Renal pelvis (tissue), 4 donors: ENCODE results near the gene ADGRA3. TPM values are rescaled to one million over a fixed set of nuclear protein-coding genes. Genes with fewer than 3 reads are reported as not detected.
"Not testable (repeated sequence)": the region's sequence is repeated elsewhere in the genome, so short reads cannot be mapped to it uniquely, and the experiment has no call there.

Experiments used
- DNase-seq: peaks from one replicate; pipeline ENCODE4 v3.0.0-alpha.2; 2013
- polyA plus RNA-seq, 3 donors: library from polyadenylated mRNA; unstranded; fragments of 120-200 nt; gene quantifications; one replicate each; pipeline ENCODE4 v1.2.1, GENCODE V29; 2013; ENCODE audit not compliant: insufficient read length in 3 of 3

The ADGRA3 gene
- polyA plus RNA-seq, 3 donors: 48.9 to 59.2 (median 52.1) TPM

- DNase-seq: not testable (repeated sequence)
These were observed 133.7 kb downstream of the ADGRA3 start for GRCh38 chr4:22382216-22382615.

- DNase-seq: no peak
These were observed 142.9 kb downstream of the ADGRA3 start for GRCh38 chr4:22372986-22373385.

- no peak for DNase-seq
These were observed 145.8 kb downstream of the ADGRA3 start for GRCh38 chr4:22369901-22370562.

- DNase-seq: no peak
These were observed 152.1 kb downstream of the ADGRA3 start for GRCh38 chr4:22363787-22364186.

GRCh38 chr4:22363036-22363435, 152.8 kb downstream of the ADGRA3 start:
- no peak for DNase-seq

- DNase-seq: peak; percentile 0
These were observed 158.8 kb downstream of the ADGRA3 start for GRCh38 chr4:22356987-22357596.

- no peak for DNase-seq
These were observed 167.5 kb downstream of the ADGRA3 start for GRCh38 chr4:22348410-22348809.

GRCh38 chr4:22345678-22346077, 170.2 kb downstream of the ADGRA3 start:
- DNase-seq: no peak

GRCh38 chr4:22345055-22345454, 170.8 kb downstream of the ADGRA3 start:
- no peak for DNase-seq

GRCh38 chr4:22343606-22344005, 172.3 kb downstream of the ADGRA3 start:
- DNase-seq: no peak

GRCh38 chr4:22339491-22339890, 176.4 kb downstream of the ADGRA3 start:
- no peak for DNase-seq

- no peak for DNase-seq
These were observed 177.1 kb downstream of the ADGRA3 start for GRCh38 chr4:22338796-22339195.

Other genes starting within 250 kb of the ADGRA3 start
- gene GBA3, start 176.9 kb upstream of the ADGRA3 start, polyA plus RNA-seq: 10 to 100 TPM; 13.2 to 15.6 (median 13.5) TPM